CD14-positive monocyte (primary cell): Measurements from ENCODE around the gene ABCC2. TPM values are rescaled to one million over a fixed set of nuclear protein-coding genes. Genes with fewer than 3 reads are reported as not detected.

ENCODE experiments used
- DNase-seq, 3 donors: peaks; one replicate each; pipeline ENCODE4 v3.0.0-alpha.2; 2011 to 2022
- H2AFZ ChIP-seq: 2 replicates; pipeline ENCODE4 v1.6.0; 2012; ENCODE audit warnings: mild to moderate bottlenecking, low read depth, low read length, inconsistent platforms; ENCODE audit not compliant: insufficient read depth, poor library complexity, severe bottlenecking
- H3K27ac ChIP-seq, 2 donors: 1 replicate in 1 of 2; 2 replicates in 1 of 2; pipeline ENCODE4 v1.5.1; 2012 to 2013; ENCODE audit warnings: low read length in 2 of 2, control low read depth in 1 of 2, inconsistent platforms in 1 of 2, low read depth in 1 of 2, mild to moderate bottlenecking in 1 of 2
- H3K27me3 ChIP-seq, 2 donors: one replicate each; pipeline versions ENCODE4 v1.6.0 to v1.6.1; 2011 to 2013; ENCODE audit warnings: low read length in 2 of 2; ENCODE audit not compliant: control insufficient read depth in 2 of 2, insufficient read depth in 2 of 2
- H3K36me3 ChIP-seq, 2 donors: replicated peaks in 1 of 2; 1 replicate in 1 of 2; 2 replicates in 1 of 2; pipeline versions ENCODE4 v1.5.1 to v1.6.1; 2012 to 2013; ENCODE audit warnings: low read length in 2 of 2, control low read depth in 1 of 2, inconsistent platforms in 1 of 2, mild to moderate bottlenecking in 1 of 2; ENCODE audit not compliant: insufficient read depth in 2 of 2, control insufficient read depth in 1 of 2
- H3K4me1 ChIP-seq, 2 donors: 1 replicate in 1 of 2; 2 replicates in 1 of 2; pipeline versions ENCODE4 v1.5.1 to v1.6.1; 2012 to 2013; ENCODE audit warnings: low read length in 2 of 2, control low read depth in 1 of 2, inconsistent platforms in 1 of 2, mild to moderate bottlenecking in 1 of 2, moderate library complexity in 1 of 2; ENCODE audit not compliant: insufficient read depth in 2 of 2, control insufficient read depth in 1 of 2
- H3K4me2 ChIP-seq: replicated peaks from 2 replicates; pipeline ENCODE3; 2012; ENCODE audit warnings: low read length, moderate library complexity, mild to moderate bottlenecking; ENCODE audit not compliant: poor library complexity, severe bottlenecking; ENCODE audit errors: extremely low read depth
- H3K4me3 ChIP-seq, 3 experiments: fragments of 200-600 bp in 1 of 3; sonication (generic) in 1 of 3; replicated peaks in 1 of 3; 1 replicate in 2 of 3; 2 replicates in 1 of 3; pipeline ENCODE4 v1.5.1; 2011 to 2013; ENCODE audit warnings: low read length in 3 of 3, mild to moderate bottlenecking in 3 of 3, control low read depth in 2 of 3, low read depth in 2 of 3, inconsistent platforms in 1 of 3, moderate library complexity in 1 of 3
- H3K79me2 ChIP-seq: 2 replicates; pipeline ENCODE4 v1.6.0; 2012; ENCODE audit warnings: mild to moderate bottlenecking, control low read depth, inconsistent platforms, low read length, moderate library complexity; ENCODE audit not compliant: insufficient read depth
- H3K9ac ChIP-seq: 2 replicates; pipeline ENCODE4 v1.6.0; 2017; ENCODE audit warnings: low read length, mild to moderate bottlenecking; ENCODE audit not compliant: insufficient read depth, poor library complexity, severe bottlenecking
- H3K9me3 ChIP-seq, 2 donors: replicated peaks in 1 of 2; 1 replicate in 1 of 2; 2 replicates in 1 of 2; pipeline versions ENCODE4 v1.5.1 to v1.6.1; 2012 to 2013; ENCODE audit warnings: low read length in 2 of 2, control low read depth in 1 of 2; ENCODE audit not compliant: control insufficient read depth in 1 of 2, insufficient read depth in 1 of 2
- H4K20me1 ChIP-seq: 2 replicates; pipeline ENCODE4 v1.6.0; 2012; ENCODE audit warnings: mild to moderate bottlenecking, low read length, control low read depth, moderate library complexity; ENCODE audit not compliant: insufficient read depth
- H3K27ac Mint-ChIP-seq, 7 donors: one replicate each; pipeline ENCODE4 v1.8.0; 2020; ENCODE audit warnings: mild to moderate bottlenecking in 7 of 7, mixed read lengths in 7 of 7, moderate library complexity in 6 of 7, inconsistent platforms in 2 of 7
- H3K27me3 Mint-ChIP-seq, 3 donors: one replicate each; pipeline ENCODE4 v1.8.0; 2021 to 2022; ENCODE audit warnings: low read depth in 3 of 3, mild to moderate bottlenecking in 3 of 3, mixed read lengths in 3 of 3, moderate library complexity in 3 of 3, inconsistent platforms in 1 of 3
- H3K36me3 Mint-ChIP-seq, 2 donors: one replicate each; pipeline ENCODE4 v1.8.0; 2020; ENCODE audit warnings: mixed read lengths in 2 of 2, inconsistent platforms in 1 of 2, mild to moderate bottlenecking in 1 of 2
- H3K4me1 Mint-ChIP-seq: one replicate; pipeline ENCODE4 v1.8.0; 2020; ENCODE audit warnings: mild to moderate bottlenecking, mixed read lengths
- H3K4me3 Mint-ChIP-seq, 2 donors: one replicate each; pipeline ENCODE4 v1.8.0; 2020; ENCODE audit warnings: mild to moderate bottlenecking in 2 of 2, mixed read lengths in 2 of 2, moderate library complexity in 1 of 2
- H3K9me3 Mint-ChIP-seq, 7 donors: one replicate each; pipeline ENCODE4 v1.8.0; 2020 to 2022; ENCODE audit warnings: mixed read lengths in 7 of 7, mild to moderate bottlenecking in 6 of 7, moderate library complexity in 6 of 7, inconsistent platforms in 2 of 7
- WGBS: methylation state at CpG from one replicate; pipeline ENCODE4 v1.1.5; 2013; ENCODE audit warnings: missing lambda C conversion rate; ENCODE audit not compliant: insufficient coverage; 5-methylcytosine and 5-hydroxymethylcytosine counted together
- intact Hi-C, 2 donors: fragments of 100-400 bp; cut with micrococcal nuclease; formaldehyde crosslinking; loops; one replicate each; pipeline versions ENCODE4 v1.15.0 to v1.15.1; 2023
- polyA plus RNA-seq, 3 donors: library from polyadenylated mRNA; depleted of rRNA in 1 of 3; unstranded in 2 of 3; stranded (reverse) in 1 of 3; fragments of 300-500 nt in 2 of 3; fragments of >200 nt in 1 of 3; fragmentation: Illumina TruSeq in 2 of 3; gene quantifications; 1 replicate in 2 of 3; 2 replicates in 1 of 3; pipeline ENCODE4 v1.2.3, GENCODE V29; 2012 to 2021
- TF ChIP-seq, protein P1 (sequence below): fragments of 200-600 bp; IDR thresholded peaks from one replicate; pipeline ENCODE4 v1.8.0; 2022; ENCODE audit warnings: antibody characterized with exemption, mild to moderate bottlenecking

Gene ABCC2
- polyA plus RNA-seq, 3 donors = 0.09 to 2.7 (median 0.35) TPM

GRCh38 chr10:99812177-99812576 lies 29.7 kb downstream of the ABCC2 start:
- Mint-ChIP-seq H3K27me3 (peaks cover 0 to 3% (median 0%) of the 10 kb centered on the region in 3 donors), H3K36me3 (no peaks in the 10 kb centered on the region), H3K27ac (no peak overlapping the region), H3K9me3 (peaks cover 0 to 5% (median 1%) of the 10 kb centered on the region in 7 donors), H3K4me3 (no peak overlapping the region), H3K4me1 (peaks cover 6% of the 10 kb centered on the region)
- H3K36me3 ChIP-seq = no peaks in the 10 kb centered on the region
- no peaks in the 10 kb centered on the region for H3K27me3 ChIP-seq
- no peak overlapping the region for H3K4me2 ChIP-seq
- no peaks in the 10 kb centered on the region for H4K20me1 ChIP-seq
- WGBS = 100% methylated on average over 1 of the region's 2 CpGs
- intact Hi-C loops = no loop called here
- no peak overlapping the region for H3K4me3 ChIP-seq
- H2AFZ ChIP-seq = no peak overlapping the region
- no peaks in the 10 kb centered on the region for H3K79me2 ChIP-seq
- H3K9ac ChIP-seq = no peak overlapping the region
- TF ChIP-seq, protein P1, sequence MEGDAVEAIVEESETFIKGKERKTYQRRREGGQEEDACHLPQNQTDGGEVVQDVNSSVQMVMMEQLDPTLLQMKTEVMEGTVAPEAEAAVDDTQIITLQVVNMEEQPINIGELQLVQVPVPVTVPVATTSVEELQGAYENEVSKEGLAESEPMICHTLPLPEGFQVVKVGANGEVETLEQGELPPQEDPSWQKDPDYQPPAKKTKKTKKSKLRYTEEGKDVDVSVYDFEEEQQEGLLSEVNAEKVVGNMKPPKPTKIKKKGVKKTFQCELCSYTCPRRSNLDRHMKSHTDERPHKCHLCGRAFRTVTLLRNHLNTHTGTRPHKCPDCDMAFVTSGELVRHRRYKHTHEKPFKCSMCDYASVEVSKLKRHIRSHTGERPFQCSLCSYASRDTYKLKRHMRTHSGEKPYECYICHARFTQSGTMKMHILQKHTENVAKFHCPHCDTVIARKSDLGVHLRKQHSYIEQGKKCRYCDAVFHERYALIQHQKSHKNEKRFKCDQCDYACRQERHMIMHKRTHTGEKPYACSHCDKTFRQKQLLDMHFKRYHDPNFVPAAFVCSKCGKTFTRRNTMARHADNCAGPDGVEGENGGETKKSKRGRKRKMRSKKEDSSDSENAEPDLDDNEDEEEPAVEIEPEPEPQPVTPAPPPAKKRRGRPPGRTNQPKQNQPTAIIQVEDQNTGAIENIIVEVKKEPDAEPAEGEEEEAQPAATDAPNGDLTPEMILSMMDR = no peak
- DNase-seq = no peak
- no peak overlapping the region for H3K27ac ChIP-seq
- H3K9me3 ChIP-seq = no peaks in the 10 kb centered on the region
- no peaks in the 10 kb centered on the region for H3K4me1 ChIP-seq

DNA sequence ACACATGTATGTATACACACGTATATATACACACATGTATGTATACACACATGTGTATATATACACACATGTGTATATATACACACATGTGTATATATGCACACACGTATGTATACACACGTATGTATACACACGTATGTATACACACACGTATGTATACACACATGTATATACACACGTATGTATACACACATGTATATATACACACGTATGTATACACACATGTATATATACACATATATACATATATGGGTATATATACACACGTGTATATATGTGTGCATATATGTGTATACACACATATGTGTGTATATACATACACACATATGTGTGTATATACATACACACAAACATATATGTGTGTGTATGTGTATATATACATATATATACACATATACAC lies 31.7 kb downstream of the ABCC2 start:
- WGBS = no CpG with 5 or more reads among the region's 8 CpGs
- Histone ChIP-seq H4K20me1 (no peaks in the 10 kb centered on the region), H3K4me2 (no peak overlapping the region), H3K27ac (no peak overlapping the region), H3K79me2 (no peaks in the 10 kb centered on the region), H3K4me1 (no peaks in the 10 kb centered on the region), H3K9me3 (no peaks in the 10 kb centered on the region), H2AFZ (no peak overlapping the region), H3K9ac (no peak overlapping the region), H3K27me3 (no peaks in the 10 kb centered on the region), H3K36me3 (no peaks in the 10 kb centered on the region), H3K4me3 (no peak overlapping the region)
- TF ChIP-seq, protein P1 = no peak
- H3K27ac Mint-ChIP-seq = no peak overlapping the region
- intact Hi-C loops = no loop called here
- no peak for DNase-seq
- H3K9me3 Mint-ChIP-seq = peaks cover 0 to 5% (median 3%) of the 10 kb centered on the region in 7 donors
- peaks cover 0 to 5% (median 0%) of the 10 kb centered on the region in 3 donors for H3K27me3 Mint-ChIP-seq
- H3K4me3 Mint-ChIP-seq = no peak overlapping the region
- no peaks in the 10 kb centered on the region for H3K36me3 Mint-ChIP-seq
- peaks cover 6% of the 10 kb centered on the region for H3K4me1 Mint-ChIP-seq
